Activated CD8-positive, alpha-beta memory T cell treated with anti-CD3 and anti-CD28 coated beads, Interleukin-2, amount 50 U/mL, for 1 hour (primary cell): Measurements from ENCODE around the gene HERC6.
"Not testable (repeated sequence)": the region's sequence is repeated elsewhere in the genome, so short reads cannot be mapped to it uniquely, and the experiment has no call there.

Experiments
- DNase-seq: peaks from one replicate; pipeline ENCODE4 v3.0.0-alpha.2; 2020; ENCODE audit errors: extremely low read depth

The HERC6 gene

GRCh38 chr4:88390128-88390527, 11.5 kb downstream of the HERC6 start:
- DNase-seq, result no peak

- DNase-seq, result no peak
Observed at GRCh38 chr4:88391703-88392102, 13.1 kb downstream of the HERC6 start.

GRCh38 chr4:88396681-88397080, 18.0 kb downstream of the HERC6 start:
- no peak for DNase-seq

- DNase-seq, result no peak
Observed at GRCh38 chr4:88398381-88398780, 19.7 kb downstream of the HERC6 start.

- DNase-seq, result no peak
Observed at GRCh38 chr4:88409206-88409605, 30.6 kb downstream of the HERC6 start.

GRCh38 chr4:88409789-88410188, 31.1 kb downstream of the HERC6 start:
- no peak for DNase-seq

- DNase-seq, result no peak
Observed at GRCh38 chr4:88411491-88412096, 32.9 kb downstream of the HERC6 start.

- no peak for DNase-seq
Observed at GRCh38 chr4:88413801-88414200, 35.1 kb downstream of the HERC6 start.

GRCh38 chr4:88414755-88415154, 36.1 kb downstream of the HERC6 start:
- no peak for DNase-seq

GRCh38 chr4:88415982-88416381, 37.3 kb downstream of the HERC6 start:
- no peak for DNase-seq

- no peak for DNase-seq
Observed at GRCh38 chr4:88418411-88418810, 39.8 kb downstream of the HERC6 start.

GRCh38 chr4:88419874-88420273, 41.2 kb downstream of the HERC6 start:
- DNase-seq, result no peak

GRCh38 chr4:88420844-88421243, 42.2 kb downstream of the HERC6 start:
- DNase-seq, result no peak

GRCh38 chr4:88422403-88422802, 43.8 kb downstream of the HERC6 start:
- DNase-seq, result no peak

- DNase-seq, result no peak
Observed at GRCh38 chr4:88429401-88429800, 50.7 kb downstream of the HERC6 start.

GRCh38 chr4:88435987-88436693, 57.5 kb downstream of the HERC6 start:
- DNase-seq, result no peak

GRCh38 chr4:88437873-88438272, 59.2 kb downstream of the HERC6 start:
- DNase-seq, result not testable (repeated sequence)

- DNase-seq, result no peak
Observed at GRCh38 chr4:88439161-88439760, 60.6 kb downstream of the HERC6 start.

- no peak for DNase-seq
Observed at GRCh38 chr4:88440146-88440545, 61.5 kb downstream of the HERC6 start.

GRCh38 chr4:88441696-88442095, 63.0 kb downstream of the HERC6 start:
- DNase-seq, result no peak

GRCh38 chr4:88442689-88443191, 64.1 kb downstream of the HERC6 start:
- no peak for DNase-seq

GRCh38 chr4:88443486-88443885, 64.8 kb downstream of the HERC6 start:
- DNase-seq, result no peak

- no peak for DNase-seq
Observed at GRCh38 chr4:88445252-88445651, 66.6 kb downstream of the HERC6 start.
